Measurements from ENCODE around the gene PEX26. TPM values are rescaled to one million over a fixed set of nuclear protein-coding genes. Genes with fewer than 3 reads are reported as not detected.

The PEX26 gene
- total and polyA plus RNA-seq, 2 donors (not counting 3 experiments of a cell fraction or from before 2014, with no cell fraction given) = 25.6 to 44.4 TPM

GRCh38 chr22:18081416-18081815 lies 3.6 kb downstream of the PEX26 start:
- Histone ChIP-seq H3K4me3 (replicated peaks in 1 of 3; ENCODE audit: insufficient read depth in 1 of 3, low read depth in 1 of 3, low read length in 3 of 3) (no peak overlapping the region), H3K79me2 (ENCODE audit: control insufficient read depth, insufficient read depth, low read length) (peaks cover 41% of the 10 kb centered on the region), H3K27ac (ENCODE audit: insufficient read depth, low read depth, low read length) (no peak overlapping the region), H3K4me2 (ENCODE audit: insufficient read depth, low read length) (no peak overlapping the region), H2AFZ (ENCODE audit: low read depth, low read length) (no peak overlapping the region), H4K20me1 (replicated peaks; ENCODE audit: control insufficient read depth, extremely low read depth, insufficient read depth, low read length) (no peaks in the 10 kb centered on the region), H3K27me3 (ENCODE audit: control insufficient read depth in 2 of 2, insufficient read depth in 2 of 2, low read length in 2 of 2) (no peaks in the 10 kb centered on the region), H3K9me1 (replicated peaks; ENCODE audit: control insufficient read depth, extremely low read depth, insufficient read depth, low read length) (no peaks in the 10 kb centered on the region), H3K9ac (replicated peaks; ENCODE audit: extremely low read depth, insufficient read depth, low read length) (no peak overlapping the region), H3K9me3 (replicated peaks; ENCODE audit: control insufficient read depth, insufficient read depth, low read length) (no peaks in the 10 kb centered on the region), H3K4me1 (ENCODE audit: control insufficient read depth, extremely low read depth, insufficient read depth, low read length) (peaks cover 18% of the 10 kb centered on the region), H3K36me3 (ENCODE audit: control insufficient read depth in 2 of 2, extremely low read depth in 1 of 2, insufficient read depth in 2 of 2, low read length in 2 of 2) (peaks cover 17 to 22% of the 10 kb centered on the region in 2 experiments)
- BruUV-seq (replicated peaks) = no TSS peak
- ChIA-PET POLR2A (no interaction called here), CTCF (no interaction called here)
- dilution Hi-C loops (cut with MboI; ENCODE audit: extremely low pct_ligation_motif_present, low sequenced_read_pairs) = no loop called here
- intact Hi-C loops (cut with micrococcal nuclease) = no loop called here
- DNase-seq (ENCODE audit: low read depth, low spot score) (no peak), FAIRE-seq (no peak)
- TF ChIP-seq JUN (IDR thresholded peaks at IDR 0.05; ENCODE audit: borderline replicate concordance, insufficient read depth, insufficient read length, low read depth) (no peak), FOS (IDR thresholded peaks at IDR 0.05; ENCODE audit: borderline replicate concordance, insufficient read depth, low read length) (no peak), MYC (IDR thresholded peaks at IDR 0.05; ENCODE audit: low read depth, low read length) (no peak), CTCF (IDR thresholded peaks at IDR 0.05; ENCODE audit: extremely low read depth in 1 of 2, insufficient read depth in 1 of 2, low read depth in 1 of 2, low read length in 2 of 2) (no peak), GATA2 (IDR thresholded peaks at IDR 0.05; ENCODE audit: insufficient read depth, insufficient read length, low read depth, low read length) (no peak), MAX (IDR thresholded peaks at IDR 0.05; ENCODE audit: insufficient read depth, insufficient read length) (no peak), EZH2 (IDR thresholded peaks at IDR 0.05; ENCODE audit: borderline replicate concordance, low read depth, low read length, severe bottlenecking) (no peak), POLR2A (IDR thresholded peaks at IDR 0.05; ENCODE audit: low read depth, low read length) (no peak), POLR2AphosphoS5 (IDR thresholded peaks at IDR 0.05; ENCODE audit: insufficient read depth, low read depth, low read length) (no peak)

Data from endothelial cell of umbilical vein (primary cell).